Lung (tissue), 12 donors: ENCODE measurements around the gene TPM2. TPM values are rescaled to one million over a fixed set of nuclear protein-coding genes. Genes with fewer than 3 reads are reported as not detected.

Source experiments
- ATAC-seq: fragments of 200-7000 bp; cut with Tn5 transposase; one replicate; pipeline ENCODE4 v1.9.1; 2020; ENCODE audit warnings: moderate number of reproducible peaks; ENCODE audit not compliant: insufficient read depth, low FRiP score
- DNase-seq, 3 donors: peaks; one replicate each; pipeline ENCODE4 v3.0.0-alpha.2; 2013 to 2017
- H3K27ac ChIP-seq, 2 donors: one replicate each; pipeline ENCODE4 v1.5.1; 2013; ENCODE audit warnings: mild to moderate bottlenecking in 2 of 2, moderate library complexity in 2 of 2, control low read depth in 1 of 2, inconsistent platforms in 1 of 2, low read depth in 1 of 2, low read length in 1 of 2
- H3K27me3 ChIP-seq, 3 donors: one replicate each; pipeline ENCODE4 v1.5.1; 2013; ENCODE audit warnings: low read length in 2 of 3; ENCODE audit not compliant: control insufficient read depth in 3 of 3, insufficient read depth in 3 of 3
- H3K36me3 ChIP-seq, 4 donors: one replicate each; pipeline ENCODE4 v1.5.1; 2013; ENCODE audit warnings: low read length in 4 of 4, mild to moderate bottlenecking in 1 of 4, moderate library complexity in 1 of 4; ENCODE audit not compliant: control insufficient read depth in 4 of 4, insufficient read depth in 4 of 4
- H3K4me1 ChIP-seq, 5 donors: one replicate each; pipeline ENCODE4 v1.5.1; 2013; ENCODE audit warnings: low read length in 5 of 5, mild to moderate bottlenecking in 2 of 5, moderate library complexity in 1 of 5; ENCODE audit not compliant: control insufficient read depth in 5 of 5, insufficient read depth in 5 of 5
- H3K4me3 ChIP-seq: one replicate; pipeline ENCODE4 v1.5.1; 2013; ENCODE audit warnings: mild to moderate bottlenecking, control low read depth, moderate library complexity
- H3K9ac ChIP-seq, 2 donors: one replicate each; pipeline ENCODE4 v1.5.1; 2013; ENCODE audit warnings: low read length in 2 of 2, control low read depth in 1 of 2; ENCODE audit not compliant: insufficient read depth in 1 of 2
- H3K9me3 ChIP-seq, 4 donors: one replicate each; pipeline ENCODE4 v1.5.1; 2013; ENCODE audit warnings: low read length in 3 of 4, mild to moderate bottlenecking in 1 of 4, moderate library complexity in 1 of 4; ENCODE audit not compliant: control insufficient read depth in 4 of 4, insufficient read depth in 3 of 4
- CTCF ChIP-seq: IDR thresholded peaks from 2 replicates; pipeline ENCODE4 v1.5.1; 2012; ENCODE audit warnings: mild to moderate bottlenecking; ENCODE audit errors: control extremely low read depth, extremely low read depth
- WGBS, 2 donors: extraction: QIAGEN DNeasy Blood & Tissue Kit; methylation state at CpG; one replicate each; pipeline ENCODE4 v1.1.7; 2013; 5-methylcytosine and 5-hydroxymethylcytosine counted together
- polyA plus RNA-seq, 2 donors: library from polyadenylated mRNA; stranded (reverse); fragments of 200-250 nt; gene quantifications; one replicate each; pipeline ENCODE4 v1.2.1, GENCODE V29; 2013
- total RNA-seq, 2 donors: library from RNA; depleted of rRNA in 1 of 2; stranded (reverse); fragments of >200 nt in 1 of 2; gene quantifications; one replicate each; pipeline ENCODE4 v1.2.1, GENCODE V29; 2014 to 2021
- donor health status: control.
- donor health status: control.
- donor health status: Bipolar disorder and iron deficiency.
- donor health status: healthy.
- donor health status: DM: yes; HTN: yes; CAD: no.

The TPM2 gene
- total and polyA plus RNA-seq, 4 donors: 96.0 to 494 (median 209) TPM

GRCh38 chr9:35708146-35708545, 18.4 kb upstream of the TPM2 start:
- TF ChIP-seq CTCF: no peak
- WGBS, 2 donors: 95 to 96% methylated on average over 4 of the region's 4 CpGs
- Histone ChIP-seq H3K4me3 (no peak overlapping the region), H3K27me3 (no peaks in the 10 kb centered on the region), H3K4me1 (no peaks in the 10 kb centered on the region), H3K27ac (no peak overlapping the region), H3K9ac (no peak overlapping the region), H3K36me3 (peaks cover 35 to 77% (median 69%) of the 10 kb centered on the region in 4 donors), H3K9me3 (no peaks in the 10 kb centered on the region)
- ATAC-seq (no peak), DNase-seq (no peak)

DNA sequence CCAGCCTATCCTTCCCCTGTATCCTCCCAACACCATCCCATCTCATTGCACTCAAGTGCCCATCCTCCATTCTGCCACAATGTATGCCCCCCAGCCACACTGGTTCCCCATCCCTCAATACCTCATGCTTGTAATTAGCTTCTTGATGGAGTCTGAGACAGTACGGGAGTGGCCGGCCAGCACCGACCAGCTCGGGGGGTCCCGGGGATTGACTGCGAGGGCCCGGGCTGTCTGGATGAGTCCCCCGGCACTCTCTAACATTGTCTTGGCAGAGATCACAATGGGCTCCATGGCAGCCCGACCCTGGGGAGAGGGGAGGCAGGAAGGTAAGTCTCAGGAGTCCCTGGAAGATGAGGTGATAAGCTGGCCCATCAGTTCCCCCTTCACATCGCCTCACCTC, 17.2 kb upstream of the TPM2 start:
- Histone ChIP-seq H3K4me3 (no peak overlapping the region), H3K36me3 (peaks cover 32 to 76% (median 70%) of the 10 kb centered on the region in 4 donors), H3K27me3 (no peaks in the 10 kb centered on the region), H3K4me1 (no peaks in the 10 kb centered on the region), H3K27ac (no peak overlapping the region), H3K9me3 (no peaks in the 10 kb centered on the region), H3K9ac (no peak overlapping the region)
- DNase-seq: no peak
- no peak for ATAC-seq
- TF ChIP-seq CTCF: no peak
- WGBS, 2 donors: 88 to 96% methylated on average over 10 of the region's 10 CpGs

GRCh38 chr9:35705836-35706430, 16.2 kb upstream of the TPM2 start:
- H3K4me3 ChIP-seq: no peak overlapping the region
- no peaks in the 10 kb centered on the region for H3K4me1 ChIP-seq
- no peaks in the 10 kb centered on the region for H3K27me3 ChIP-seq
- 94 to 100% methylated on average over 7 of the region's 7 CpGs for WGBS, 2 donors
- H3K9me3 ChIP-seq: no peaks in the 10 kb centered on the region
- H3K27ac ChIP-seq: no peak overlapping the region
- TF ChIP-seq CTCF: no peak
- ATAC-seq: no peak
- DNase-seq: no peak
- no peak overlapping the region for H3K9ac ChIP-seq
- peaks cover 33 to 74% (median 71%) of the 10 kb centered on the region in 4 donors for H3K36me3 ChIP-seq

DNA sequence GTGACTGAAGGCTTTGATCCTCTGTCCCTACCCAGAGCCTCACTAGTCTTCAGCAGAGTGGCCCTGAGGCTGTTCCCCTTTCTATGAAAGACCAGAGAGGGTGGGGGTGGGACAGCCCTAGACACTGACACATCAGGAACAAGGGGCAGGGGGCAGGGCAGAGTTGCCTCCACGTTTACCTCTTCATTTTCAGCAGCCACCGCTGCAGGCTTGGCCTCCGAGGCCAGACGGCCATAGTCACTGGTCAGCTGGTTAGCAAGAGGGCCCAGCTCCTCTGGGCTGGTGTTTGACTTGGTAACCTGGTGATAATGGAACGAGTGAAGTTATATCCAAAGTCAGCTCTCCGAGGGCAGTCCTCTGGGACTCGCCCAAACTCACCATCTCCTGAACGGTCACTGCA, 15.6 kb upstream of the TPM2 start:
- Histone ChIP-seq H3K4me3 (no peak overlapping the region), H3K36me3 (peaks cover 36 to 75% (median 71%) of the 10 kb centered on the region in 4 donors), H3K27ac (no peak overlapping the region), H3K4me1 (no peaks in the 10 kb centered on the region), H3K9me3 (no peaks in the 10 kb centered on the region), H3K9ac (no peak overlapping the region), H3K27me3 (no peaks in the 10 kb centered on the region)
- 78 to 95% methylated on average over 8 of the region's 8 CpGs for WGBS, 2 donors
- DNase-seq: no peak
- no peak for TF ChIP-seq CTCF
- no peak for ATAC-seq
